ENCODE measurements around the gene CCT8. TPM values are rescaled to one million over a fixed set of nuclear protein-coding genes. Genes with fewer than 3 reads are reported as not detected.

Gene CCT8
- total RNA-seq, 1 experiment from 2014 or later, result 356 TPM

GRCh38 chr21:29007135-29007534 lies 66.3 kb downstream of the CCT8 start:
- Histone ChIP-seq H2BK5ac (ENCODE audit: insufficient read length, low read length) (no peak overlapping the region), H2AK5ac (ENCODE audit: insufficient read length, low read length) (no peak overlapping the region), H3K23ac (ENCODE audit: insufficient read length, low read depth, low read length) (no peak overlapping the region), H3K9me3 (ENCODE audit: control insufficient read depth, low read depth, low read length) (no peaks in the 10 kb centered on the region), H4K91ac (ENCODE audit: insufficient read length, low read depth, low read length) (no peak overlapping the region), H2BK12ac (ENCODE audit: insufficient read length, low read depth, low read length) (no peak overlapping the region), H2BK15ac (ENCODE audit: low read depth, low read length) (no peak overlapping the region), H3K18ac (ENCODE audit: insufficient read length, low read depth, low read length) (no peak overlapping the region), H3K4ac (ENCODE audit: low read depth, low read length) (no peak overlapping the region), H3K27ac (ENCODE audit: insufficient read length, low read depth, low read length) (no peak overlapping the region), H4K20me1 (ENCODE audit: control insufficient read depth, insufficient read depth, insufficient read length) (no peaks in the 10 kb centered on the region), H2AFZ (ENCODE audit: low read length) (no peak overlapping the region), H3K79me1 (ENCODE audit: insufficient read depth, low read depth, low read length, poor library complexity, severe bottlenecking) (no peaks in the 10 kb centered on the region), H3K79me2 (ENCODE audit: insufficient read depth, low read length) (no peaks in the 10 kb centered on the region), H3K4me2 (ENCODE audit: insufficient read depth, insufficient read length, low read length) (no peak overlapping the region), H3K4me1 (ENCODE audit: insufficient read depth, low read length) (no peaks in the 10 kb centered on the region), H3K14ac (ENCODE audit: insufficient read depth, low read length) (no peak overlapping the region), H2BK120ac (ENCODE audit: low read depth, low read length, poor library complexity, severe bottlenecking) (no peak overlapping the region), H4K8ac (replicated peaks; ENCODE audit: insufficient read length, low read depth, low read length) (no peak overlapping the region), H3K27me3 (ENCODE audit: insufficient read depth, low read length) (no peaks in the 10 kb centered on the region), H3T11ph (ENCODE audit: low read length) (no peak overlapping the region), H3K9ac (ENCODE audit: extremely low read depth, insufficient read length, low read length) (no peak overlapping the region), H2BK20ac (ENCODE audit: low read depth, low read length, poor library complexity, severe bottlenecking) (no peak overlapping the region), H4K5ac (ENCODE audit: insufficient read length, low read depth, low read length) (no peak overlapping the region), H3K23me2 (ENCODE audit: insufficient read length, low read depth, low read length, poor library complexity, severe bottlenecking) (peaks cover 3% of the 10 kb centered on the region), H3K56ac (ENCODE audit: insufficient read length, low read depth, low read length) (no peak overlapping the region)
- Mint-ChIP-seq H3K36me3 (ENCODE audit: insufficient read depth in 1 of 3, low read depth in 3 of 3) (peaks cover 0 to 2% (median 0%) of the 10 kb centered on the region in 3 experiments; a peak in 2 of 7 replicates), H3K9me3 (peaks cover 0 to 7% of the 10 kb centered on the region in 2 experiments; a peak in 3 of 5 replicates), H3K27ac (no peak overlapping the region), H3K4me3 (no peak overlapping the region), H3K27me3 (ENCODE audit: low read depth) (peaks cover 5% of the 10 kb centered on the region; the same call in 1 of the 2 replicates), H3K4me1 (no peaks in the 10 kb centered on the region)
- WGBS (ENCODE audit: extremely low coverage, insufficient read length, low lambda C conversion rate), result no CpG with 5 or more reads among the region's 3 CpGs
- TF ChIP-seq CTCF (conservative IDR thresholded peaks at IDR 0.05), result no peak
- DNase-seq, result no peak

Other genes starting within 250 kb of the CCT8 start
- 23.8 and 23.9 TPM in 2 replicates for gene LTN1, start 80.8 kb downstream of the CCT8 start, total RNA-seq (2021)
- gene RWDD2B, start 54.3 kb downstream of the CCT8 start, total RNA-seq (2021), result 5.1 and 5.3 TPM in 2 replicates
- gene USP16, start 49.0 kb downstream of the CCT8 start, total RNA-seq (2021), result 30.6 and 31.7 TPM in 2 replicates
- not detected in 2 replicates for gene MAP3K7CL, start 57.0 kb upstream of the CCT8 start, total RNA-seq (2021)
- gene BACH1, start 225.3 kb upstream of the CCT8 start, total RNA-seq (2021), result 40.3 and 42.4 TPM in 2 replicates

All from H9 (cell line).